Measurements from ENCODE around the gene SLC25A23. TPM values are rescaled to one million over a fixed set of nuclear protein-coding genes. Genes with fewer than 3 reads are reported as not detected.
"Not testable (repeated sequence)": the region's sequence is repeated elsewhere in the genome, so short reads cannot be mapped to it uniquely, and the experiment has no call there.

The SLC25A23 gene
- total RNA-seq, 2 experiments from 2014 or later = 14.2 to 15.3 TPM

- POLR2A ChIA-PET = no interaction called here
Measured at GRCh38 chr19:6415591-6416190, 43.9 kb downstream of the SLC25A23 start.

GRCh38 chr19:6414793-6415590 is 44.6 kb downstream of the SLC25A23 start:
- CTCF ChIA-PET = interaction anchor here (0.6 kb wide), 1 partner anchor 14 kb away, joined by 3 read pairs; no protein-coding TSS in a partner anchor
- POLR2A ChIA-PET = no interaction called here

More at GRCh38 chr19:6415591-6416190, 43.9 kb downstream of the SLC25A23 start:
- CTCF ChIA-PET = interaction anchor here (0.6 kb wide), 1 partner anchor 13 kb away, joined by 3 read pairs; no protein-coding TSS in a partner anchor

- ChIA-PET CTCF (no interaction called here), POLR2A (no interaction called here)
Measured at GRCh38 chr19:6413721-6414643, 45.6 kb downstream of the SLC25A23 start.

- ChIA-PET CTCF (no interaction called here), POLR2A (interaction anchor here (0.6 kb wide), 1 partner anchor 87 kb away, joined by 4 read pairs; no protein-coding TSS in a partner anchor)
Measured at GRCh38 chr19:6413291-6413690, 46.3 kb downstream of the SLC25A23 start.

GRCh38 chr19:6412447-6413091 is 47.0 kb downstream of the SLC25A23 start:
- ChIA-PET POLR2A (interaction anchor here (0.6 kb wide), 1 partner anchor 88 kb away, joined by 4 read pairs; no protein-coding TSS in a partner anchor), CTCF (interaction anchor here (0.6 kb wide), 1 partner anchor 238 kb away, joined by 8 read pairs; no protein-coding TSS in a partner anchor)

GRCh38 chr19:6412061-6412446 is 47.5 kb downstream of the SLC25A23 start:
- POLR2A ChIA-PET = no interaction called here
- CTCF ChIA-PET = no interaction called here

- POLR2A ChIA-PET = interaction anchor here (0.6 kb wide), 1 partner anchor 440 kb away, joined by 3 read pairs; no protein-coding TSS in a partner anchor
- CTCF ChIA-PET = interaction anchor here (0.7 kb wide), 2 partner anchors 56 to 113 kb away, joined by 3 read pairs; no protein-coding TSS in a partner anchor
Measured at GRCh38 chr19:6409346-6409745, 50.2 kb downstream of the SLC25A23 start.

- ChIA-PET CTCF (no interaction called here), POLR2A (no interaction called here)
Measured at GRCh38 chr19:6406401-6406800, 53.2 kb downstream of the SLC25A23 start.

GRCh38 chr19:6402837-6403608 is 56.6 kb downstream of the SLC25A23 start:
- POLR2A ChIA-PET = no interaction called here
- CTCF ChIA-PET = interaction anchor here (0.7 kb wide), 1 partner anchor 124 kb away, joined by 3 read pairs; no protein-coding TSS in a partner anchor

- CTCF ChIA-PET = no interaction called here
- POLR2A ChIA-PET = no interaction called here
Measured at GRCh38 chr19:6402058-6402457, 57.5 kb downstream of the SLC25A23 start.

- POLR2A ChIA-PET, CTCF ChIA-PET: not testable (repeated sequence)
Measured at GRCh38 chr19:6400062-6400944, 59.3 kb downstream of the SLC25A23 start.

GRCh38 chr19:6396305-6396704 is 63.3 kb downstream of the SLC25A23 start:
- POLR2A ChIA-PET = interaction anchor here (0.6 kb wide), 2 partner anchors 85 to 364 kb away, joined by 3 read pairs; partner anchors contain the start of gene DENND1C

GRCh38 chr19:6394831-6395230 is 64.8 kb downstream of the SLC25A23 start:
- CTCF ChIA-PET = no interaction called here
- POLR2A ChIA-PET = no interaction called here

More at GRCh38 chr19:6396305-6396704, 63.3 kb downstream of the SLC25A23 start:
- CTCF ChIA-PET = no interaction called here

GRCh38 chr19:6393983-6394412 is 65.6 kb downstream of the SLC25A23 start:
- POLR2A ChIA-PET = interaction anchor here (0.9 to 1.2 kb wide), 2 partner anchors 22 to 33 kb away, joined by 4 read pairs; partner anchors contain the start of genes ALKBH7 and CLPP
- CTCF ChIA-PET = no interaction called here

- CTCF ChIA-PET = no interaction called here
- POLR2A ChIA-PET = interaction anchor here (0.5 to 1.3 kb wide), 7 partner anchors 21 to 405 kb away, joined by 3 to 5 read pairs (median 4); partner anchors contain the start of genes ALKBH7, CLPP, DENND1C and KHSRP
Measured at GRCh38 chr19:6393074-6393982, 66.3 kb downstream of the SLC25A23 start, which contains the start of gene GTF2F1. GTF2F1 (minus strand) TSS chr19:6393164; CDS start chr19:6392995, 169 bp downstream.
